OCI-LY1 (cell line): Measurements from ENCODE around the gene SLC25A27.

ENCODE experiments used
- CTCF ChIP-seq: fragments of 200-600 bp; sonication (generic), shearing (Covaris generic); IDR thresholded peaks from 2 replicates; pipeline ENCODE4 v1.5.1; 2017; ENCODE audit warnings: mild to moderate bottlenecking, antibody characterized with exemption, low read length, moderate library complexity, mixed read lengths
- EZH2 ChIP-seq: fragments of 200-600 bp; sonication (generic), shearing (Covaris generic); IDR thresholded peaks from 2 replicates; pipeline ENCODE4 v1.8.0; 2017; ENCODE audit warnings: borderline replicate concordance, mixed run types, mild to moderate bottlenecking, antibody characterized with exemption, low read length, moderate library complexity, mixed read lengths

GRCh38 chr6:46655803-46656202 lies 3.0 kb downstream of the SLC25A27 start:
- TF ChIP-seq CTCF (peak; percentile 79), EZH2 (no peak)
